GM21367 (cell line): ENCODE data around the gene DCDC1.
A peak's percentile ranks its signal among the peaks of the same experiment; 100 is the strongest.
"Not testable (repeated sequence)": the region's sequence is repeated elsewhere in the genome, so short reads cannot be mapped to it uniquely, and the experiment has no call there.

ENCODE experiments used
- ATAC-seq: cut with Tn5 transposase; IDR thresholded peaks from one replicate; pipeline ENCODE4 v1.9.1; 2021; ENCODE audit not compliant: unreplicated experiment

DCDC1 gene

DNA sequence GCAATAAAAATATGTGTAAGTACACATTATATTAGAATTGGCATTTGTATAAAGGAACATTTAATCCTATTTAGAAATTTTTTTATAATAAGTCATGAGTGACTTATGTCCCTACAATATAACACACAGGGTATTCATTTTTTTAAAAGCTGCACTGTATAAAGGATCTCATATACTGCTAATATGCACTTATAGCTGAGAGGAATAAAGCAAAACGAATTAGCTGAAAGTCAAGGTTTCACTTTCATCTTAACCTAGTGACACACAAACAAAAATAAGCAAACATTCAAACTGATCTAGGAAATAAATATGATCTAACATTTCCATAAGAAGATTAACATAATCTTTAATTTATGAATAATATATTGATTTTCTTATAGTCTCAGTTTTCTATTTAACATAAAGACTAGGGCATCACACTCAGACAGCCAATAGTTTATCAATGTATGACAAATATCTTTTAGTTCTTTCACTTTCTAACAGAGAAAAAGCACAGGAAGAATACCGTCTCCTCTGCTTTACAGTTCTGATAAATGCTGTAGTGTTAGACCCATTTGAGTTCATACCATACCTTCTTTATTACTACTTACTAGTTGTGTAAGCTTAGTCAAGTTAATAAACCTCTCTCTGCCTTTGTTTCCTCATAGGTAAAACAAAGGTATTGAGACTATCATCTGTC, 42.9 kb downstream of the DCDC1 start:
- ATAC-seq: peak; percentile 70

DNA sequence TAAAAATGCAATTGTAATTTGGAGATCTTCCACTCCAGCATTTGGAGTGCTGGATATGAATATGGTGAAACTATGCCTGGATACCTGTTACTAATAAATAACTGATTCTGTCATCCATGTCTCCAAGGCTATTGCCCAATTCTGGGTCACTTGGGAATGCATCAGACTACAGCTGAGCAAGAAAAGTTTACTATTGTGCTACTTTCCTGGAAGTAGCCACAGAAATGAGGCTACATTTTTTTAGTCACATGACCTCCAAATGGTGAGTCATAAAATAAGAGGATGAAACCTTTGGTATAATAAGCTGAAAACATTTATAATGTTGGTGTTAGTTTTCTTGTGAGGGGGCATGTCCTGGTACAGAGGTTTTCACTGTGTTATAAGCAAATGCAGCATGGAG, 44.4 kb downstream of the DCDC1 start:
- ATAC-seq: no peak

DNA sequence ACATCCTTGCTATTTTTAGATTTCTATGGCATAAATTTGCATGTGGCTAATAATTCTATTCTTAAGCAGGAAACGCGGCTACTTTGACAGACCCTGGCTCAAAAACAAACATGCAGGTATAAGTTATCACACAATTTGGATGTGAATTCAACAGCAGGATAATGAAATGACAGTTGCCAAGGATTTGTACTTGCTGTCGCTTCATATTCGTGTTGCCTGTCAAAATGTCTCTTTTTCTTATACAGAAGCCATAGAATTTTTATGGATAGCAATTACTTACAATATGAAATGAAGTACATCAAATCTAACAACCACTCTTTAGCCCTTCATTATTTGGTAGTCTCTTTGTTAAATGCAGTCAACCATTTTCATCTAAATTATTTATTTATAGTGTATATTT, 46.4 kb downstream of the DCDC1 start:
- no peak for ATAC-seq

DNA sequence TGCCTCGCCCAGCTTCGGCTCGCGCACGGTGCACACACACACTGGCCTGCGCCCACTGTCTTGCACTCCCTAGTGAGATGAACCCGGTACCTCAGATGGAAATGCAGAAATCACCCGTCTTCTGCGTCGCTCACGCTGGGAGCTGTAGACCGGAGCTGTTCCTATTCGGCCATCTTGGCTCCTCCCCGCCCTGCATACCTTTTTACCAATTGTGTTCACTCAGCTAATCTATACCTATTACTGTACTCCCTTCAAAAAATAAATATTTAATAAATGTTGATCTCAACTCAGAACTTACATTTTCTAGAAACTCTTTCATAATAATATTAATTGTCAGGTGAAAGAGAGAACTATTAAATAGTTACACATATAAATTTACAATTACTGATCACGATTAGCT, 48.0 kb downstream of the DCDC1 start:
- ATAC-seq: not testable (repeated sequence)

DNA sequence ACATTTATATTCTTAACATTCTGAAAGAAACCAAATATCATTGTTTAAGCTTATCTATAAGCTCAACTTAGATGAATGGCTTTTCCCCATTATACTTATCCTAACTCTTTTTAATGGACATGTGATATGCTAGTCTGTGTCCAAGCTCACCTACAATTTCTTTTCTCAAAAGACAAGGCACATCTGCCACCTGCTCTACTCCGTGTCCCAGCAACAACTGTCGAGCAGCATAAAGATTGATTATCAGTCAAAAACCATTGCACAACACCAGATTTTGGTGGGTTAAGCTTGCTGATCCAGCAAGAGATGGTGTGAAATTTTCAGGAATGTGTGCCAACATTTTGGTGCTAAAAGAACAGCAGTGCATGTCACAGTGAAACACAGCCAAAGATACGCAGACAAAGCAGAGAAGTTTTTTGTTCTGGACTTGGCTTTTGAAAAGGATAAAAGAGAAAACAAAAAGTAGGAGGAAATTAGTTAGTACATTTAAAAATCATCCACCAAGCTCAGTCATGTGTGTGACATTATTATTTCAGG, 65.8 kb downstream of the DCDC1 start:
- ATAC-seq: no peak

DNA sequence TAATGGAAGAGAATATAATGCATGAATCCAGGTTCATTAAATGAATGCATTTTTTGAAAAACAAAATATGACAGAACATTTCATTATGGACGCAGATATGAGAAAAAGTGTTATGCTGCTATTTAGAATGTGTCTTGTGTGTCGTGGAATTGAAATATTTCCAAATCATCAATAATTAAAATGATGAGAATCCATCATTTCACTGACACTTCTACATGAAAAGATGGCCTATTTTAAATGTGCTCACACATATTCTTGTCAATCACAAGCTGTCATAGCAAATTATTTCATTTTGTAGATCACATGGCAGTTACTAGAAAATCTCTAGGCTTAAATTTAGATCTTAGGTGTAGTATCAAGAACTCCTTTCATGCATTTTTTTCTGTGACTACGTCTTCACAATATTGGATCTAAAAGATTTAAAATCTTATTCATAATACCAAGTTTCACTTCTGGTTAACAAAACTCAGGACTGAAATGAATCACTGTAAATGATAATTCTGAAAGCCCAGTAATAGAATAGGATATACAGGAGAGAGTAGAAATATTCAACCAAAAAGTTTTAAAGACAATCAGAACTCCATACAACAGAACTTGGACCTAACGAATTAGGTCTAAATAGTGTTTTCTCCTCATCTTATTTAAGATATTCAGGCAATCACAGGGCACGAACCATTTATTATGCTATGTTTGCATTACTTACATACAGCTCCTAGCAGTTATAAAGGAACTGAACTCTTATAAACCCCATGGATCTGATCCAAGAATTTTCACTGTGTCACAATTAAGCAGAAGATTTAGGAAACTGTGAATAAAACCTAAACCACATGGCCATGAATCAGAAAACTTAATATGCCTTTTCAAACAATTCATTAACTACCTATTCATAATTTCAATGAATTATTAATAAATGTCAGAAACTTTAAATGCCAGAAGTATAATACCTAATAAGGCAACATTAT, 67.7 kb downstream of the DCDC1 start:
- ATAC-seq: no peak

DNA sequence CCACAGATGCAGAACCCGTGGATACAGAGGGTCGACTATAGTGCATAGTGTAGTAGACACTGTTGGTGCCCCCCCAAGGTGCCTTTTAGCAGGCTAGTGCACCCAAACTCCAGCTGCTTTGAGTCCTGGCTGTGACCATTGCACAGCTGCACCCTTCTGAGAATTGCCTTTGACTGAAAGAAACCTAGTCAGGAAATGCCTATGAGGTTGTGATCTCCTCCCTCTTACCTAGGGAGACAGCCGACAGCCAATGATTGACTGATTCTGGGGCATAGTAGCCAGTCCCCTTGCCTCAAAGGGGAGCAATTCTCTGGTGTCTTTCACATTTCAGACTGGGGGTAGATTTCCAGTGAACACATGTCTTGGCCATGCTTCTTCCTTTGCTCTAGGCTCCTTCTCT, 74.2 kb downstream of the DCDC1 start:
- no peak for ATAC-seq

DNA sequence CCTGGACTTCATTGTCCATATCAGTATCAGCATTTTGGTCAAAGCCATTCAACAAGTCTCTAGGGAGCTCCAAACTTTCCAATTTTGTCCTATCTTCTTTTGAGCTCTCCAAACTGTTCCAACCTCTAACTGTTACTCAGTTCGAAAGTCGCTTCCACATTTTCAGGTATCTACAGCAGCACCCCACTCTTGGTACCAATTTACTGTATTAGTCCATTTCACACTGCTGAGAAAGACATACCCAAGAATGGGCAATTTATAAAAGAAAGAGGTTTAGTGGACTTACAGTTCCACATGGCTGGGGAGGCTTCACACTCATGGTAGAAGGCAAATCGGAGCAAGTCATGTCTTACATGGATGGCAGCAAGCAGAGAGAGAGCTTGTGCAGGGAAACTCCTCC, 96.0 kb downstream of the DCDC1 start:
- ATAC-seq: not testable (repeated sequence)

DNA sequence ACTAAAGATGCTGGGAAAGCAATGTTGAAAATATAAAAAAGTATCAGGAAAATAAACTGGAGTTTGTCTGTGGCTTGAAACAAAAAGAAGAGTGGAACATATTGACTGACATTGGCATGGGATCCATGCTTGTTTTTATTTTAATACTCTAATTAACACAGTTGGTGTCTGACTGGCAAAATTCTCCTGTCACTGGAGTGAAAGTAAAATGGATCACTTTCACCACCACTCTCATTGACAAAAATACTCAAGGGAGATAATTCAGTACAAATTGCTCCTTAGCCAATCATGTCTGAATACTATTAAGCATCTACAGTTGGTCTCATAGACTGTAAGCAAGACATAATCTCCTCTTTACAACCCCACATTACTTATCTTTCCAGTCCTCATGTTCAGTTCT, 101.8 kb downstream of the DCDC1 start:
- no peak for ATAC-seq

DNA sequence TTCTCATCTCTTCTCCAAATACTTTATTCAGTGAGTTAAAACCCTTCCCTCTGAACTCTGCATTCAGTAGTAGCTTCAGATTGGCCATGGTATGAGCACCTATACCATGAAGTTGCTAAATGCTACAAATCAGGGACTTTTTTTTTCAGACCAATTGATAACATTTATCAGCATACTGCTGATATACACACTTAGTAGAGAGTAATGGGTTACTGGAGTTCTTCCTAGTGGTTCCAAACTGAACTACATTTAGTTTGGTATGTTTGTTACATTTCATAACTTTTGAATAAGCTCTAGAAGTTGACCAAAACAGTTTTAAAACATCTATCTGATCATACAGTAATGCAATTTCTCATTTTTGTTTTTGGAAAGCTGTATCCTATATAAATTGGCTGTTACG, 104.7 kb downstream of the DCDC1 start:
- no peak for ATAC-seq

DNA sequence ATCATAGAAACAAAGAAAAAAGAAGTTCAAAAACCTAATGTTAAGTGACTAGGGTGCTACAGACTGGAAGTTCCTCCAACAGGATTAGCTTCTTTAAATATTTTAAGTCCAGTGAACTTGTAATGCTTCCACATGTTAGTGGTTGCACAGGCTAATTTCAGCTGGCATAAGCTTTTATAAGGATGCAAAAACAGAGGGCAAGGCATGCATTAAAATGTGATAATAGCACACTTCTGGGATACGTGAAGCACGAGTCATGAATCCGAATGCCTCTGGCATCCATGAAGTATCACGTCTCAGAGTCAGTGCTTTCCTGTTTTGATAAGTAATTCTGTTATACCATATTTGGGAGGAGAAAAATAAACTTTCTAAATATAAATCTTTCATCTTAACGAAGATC, 106.8 kb downstream of the DCDC1 start:
- no peak for ATAC-seq

DNA sequence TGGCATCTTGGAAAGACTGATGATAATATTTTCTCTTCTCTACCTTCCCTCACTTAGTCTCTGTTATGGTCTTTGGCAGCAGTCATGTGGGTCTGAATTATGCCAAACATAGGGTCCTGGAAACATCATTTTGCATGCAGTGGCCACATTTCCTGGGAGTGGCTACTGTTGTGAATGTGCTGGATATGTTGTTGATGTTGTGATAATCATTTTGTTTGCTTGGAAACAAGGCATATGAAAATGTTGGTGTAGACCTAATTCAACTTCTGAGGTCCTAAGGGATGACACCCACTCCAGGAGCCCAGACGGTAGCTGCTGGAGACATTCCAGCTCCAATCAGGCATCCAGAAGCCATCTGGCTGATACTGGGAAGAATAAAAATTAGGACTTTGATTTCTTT, 109.7 kb downstream of the DCDC1 start:
- ATAC-seq: no peak

DNA sequence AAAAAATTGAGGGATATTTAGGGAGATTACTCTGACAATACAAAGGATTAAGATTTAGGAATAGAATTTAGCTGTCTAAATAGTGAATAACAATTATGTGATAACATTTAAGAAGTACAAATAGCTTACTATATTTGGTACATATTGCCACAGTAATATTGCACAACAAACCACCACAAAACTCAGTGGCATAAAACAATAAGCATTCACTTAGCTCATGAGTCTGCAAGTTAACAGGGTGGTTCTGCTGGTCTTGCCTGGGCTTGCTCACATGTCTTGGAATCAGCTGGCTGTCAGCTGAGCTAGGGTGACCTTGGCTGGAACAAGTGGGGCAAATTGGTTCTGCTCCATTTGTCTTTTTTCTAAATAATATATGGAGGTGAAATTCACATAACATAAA, 115.1 kb downstream of the DCDC1 start:
- ATAC-seq: no peak

DNA sequence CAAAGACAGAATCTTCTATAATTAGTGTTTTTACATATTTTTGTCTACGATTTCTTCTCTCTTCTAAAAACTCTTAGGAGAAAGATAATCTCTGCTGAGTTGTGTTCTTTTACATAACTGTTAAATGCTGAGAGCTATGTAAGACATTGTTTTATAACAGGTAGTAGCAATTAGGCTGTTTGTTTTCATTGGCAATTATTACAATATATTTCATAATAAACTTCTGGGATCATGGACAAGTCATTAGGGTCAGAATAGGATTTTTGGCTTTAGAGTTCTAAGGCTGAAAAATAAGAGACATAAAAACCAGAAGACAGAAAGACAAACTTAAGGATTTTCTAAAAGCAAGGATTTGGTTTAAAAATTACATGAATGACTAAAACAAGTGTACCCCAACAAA, 120.8 kb downstream of the DCDC1 start:
- ATAC-seq: no peak

DNA sequence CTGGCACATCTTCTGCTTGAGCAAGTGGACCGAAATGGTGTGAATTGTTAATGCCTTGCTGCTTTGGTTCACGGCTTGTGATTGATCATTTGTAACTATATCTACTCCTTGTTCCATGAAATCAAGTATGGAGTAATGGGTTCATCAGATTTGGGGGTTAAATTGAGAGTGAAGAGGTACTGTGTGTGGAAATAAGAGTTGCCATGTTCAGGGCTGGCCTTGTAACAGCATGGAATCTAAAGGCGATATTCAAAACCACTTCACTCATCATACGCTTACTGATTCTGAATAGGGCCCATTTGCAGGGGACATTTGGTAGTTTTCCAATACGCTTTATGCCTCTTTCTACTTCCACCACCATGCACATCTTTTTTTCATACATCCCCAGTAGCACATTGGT, 122.2 kb downstream of the DCDC1 start:
- ATAC-seq: no peak

DNA sequence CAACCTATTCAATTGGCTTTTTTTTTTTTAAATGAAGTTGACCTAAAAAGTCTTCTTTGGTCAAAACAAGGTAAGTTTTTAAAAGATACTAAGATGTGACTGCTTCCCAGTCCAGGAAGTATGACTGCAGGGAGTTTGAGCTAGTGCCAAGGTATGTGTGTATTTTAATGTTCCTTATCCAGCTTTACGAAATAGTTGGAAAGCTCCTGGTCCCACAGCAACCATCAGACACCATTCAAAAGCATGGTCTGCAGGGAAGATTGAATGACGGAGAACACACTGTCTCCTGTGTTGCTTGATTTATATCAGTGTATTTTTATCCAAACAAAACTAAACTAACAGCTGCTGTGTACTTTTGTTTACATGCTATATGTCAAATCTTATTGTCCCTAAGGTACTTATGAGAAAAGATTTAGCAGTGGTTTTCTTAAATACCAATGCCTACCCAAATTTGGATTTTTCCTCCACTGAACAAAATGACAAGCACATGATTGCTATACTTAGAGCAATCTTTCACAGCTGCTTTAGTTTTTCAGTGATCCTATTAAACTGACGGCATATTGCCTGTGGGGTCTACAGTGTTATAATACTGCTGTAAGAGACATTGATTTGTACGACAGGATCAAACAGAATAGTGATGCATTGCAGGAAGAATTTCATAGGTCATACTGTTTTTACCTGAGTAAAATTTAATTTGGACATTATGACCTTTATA, 122.9 kb downstream of the DCDC1 start:
- no peak for ATAC-seq

DNA sequence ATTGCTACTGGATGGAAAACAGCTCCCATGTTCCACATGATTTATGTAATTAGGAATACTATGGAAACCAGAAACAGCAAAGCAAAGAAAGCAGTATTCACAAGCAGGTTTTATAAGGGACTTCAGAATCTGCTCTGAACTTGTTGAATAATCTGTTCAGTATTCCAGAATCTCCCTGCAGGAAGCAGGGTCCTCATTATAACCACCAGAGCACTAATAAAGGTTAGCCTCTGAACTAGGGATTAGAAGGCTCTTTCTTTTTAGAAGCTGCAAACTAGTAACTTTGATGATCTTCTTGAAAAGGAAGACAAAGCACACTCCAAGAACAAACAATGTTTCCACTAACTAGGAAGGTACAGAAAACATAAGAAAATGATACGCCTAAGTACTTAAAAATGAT, 125.8 kb downstream of the DCDC1 start:
- no peak for ATAC-seq

DNA sequence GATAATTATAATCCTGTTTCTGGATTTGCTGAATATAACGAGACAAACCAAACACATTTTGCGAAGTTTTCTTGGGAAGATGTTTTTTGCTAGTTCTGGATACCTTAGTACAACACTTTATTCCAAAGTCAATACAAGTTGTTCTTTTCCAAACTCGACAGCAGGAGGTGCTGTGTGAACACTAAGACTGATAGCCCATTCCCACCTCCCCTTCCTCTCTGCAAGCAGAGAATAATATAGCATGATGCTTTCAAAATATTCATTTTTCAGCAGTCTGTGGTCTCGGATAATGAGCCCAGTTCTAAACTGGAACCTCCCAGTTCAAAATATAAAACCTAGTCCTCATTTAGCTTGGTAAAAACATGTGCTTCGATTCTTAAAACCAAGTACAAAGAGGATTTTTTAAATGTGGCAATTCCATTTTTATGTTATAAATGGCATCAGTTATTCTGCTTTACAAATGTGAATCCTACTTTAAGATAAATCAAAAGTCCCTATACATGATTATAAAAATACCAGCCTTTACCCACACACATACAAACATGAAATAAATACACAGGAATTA, 129.1 kb downstream of the DCDC1 start:
- ATAC-seq: no peak

DNA sequence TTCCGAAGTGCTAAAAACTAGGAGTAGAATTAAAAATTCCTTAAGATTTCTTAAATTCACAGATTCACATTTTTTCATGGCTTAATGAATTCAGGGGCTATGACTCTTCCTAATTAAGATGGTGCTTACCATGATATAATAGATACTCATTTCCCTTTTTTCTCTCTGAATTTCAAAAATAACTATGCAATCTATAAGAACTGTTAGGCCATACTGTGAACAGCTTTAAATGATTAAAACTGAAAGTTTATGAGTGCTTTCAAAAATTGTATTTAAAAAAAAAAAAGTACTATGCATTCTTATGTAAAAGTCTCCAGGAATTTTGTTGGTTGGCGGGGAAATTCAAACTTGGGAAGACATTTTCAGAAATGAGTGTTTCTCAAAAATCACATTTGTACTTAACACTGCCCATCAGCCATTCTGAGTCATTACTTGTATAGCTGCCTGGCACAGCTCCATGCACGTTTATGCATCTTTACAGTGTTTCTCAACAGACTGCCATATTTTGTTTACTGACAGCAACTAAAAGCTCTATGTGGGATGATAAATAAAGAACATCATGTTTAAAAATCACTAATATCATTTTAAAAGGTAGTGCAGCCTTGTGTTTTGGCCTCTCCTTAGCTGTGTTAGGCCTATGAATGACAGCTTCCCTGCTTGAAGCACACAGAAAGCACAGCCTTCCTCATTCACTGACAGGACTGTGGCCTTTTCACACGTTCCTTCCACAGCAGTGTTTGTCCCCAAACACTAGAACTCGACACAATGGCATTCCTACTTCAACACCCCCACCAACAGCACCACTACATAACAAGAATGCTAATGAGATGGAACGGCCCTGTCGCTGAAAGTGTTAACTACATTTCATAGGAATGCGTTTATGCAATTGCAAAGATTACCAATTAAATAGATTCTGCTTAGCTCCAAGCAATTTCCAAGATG, 131.4 kb downstream of the DCDC1 start:
- no peak for ATAC-seq

DNA sequence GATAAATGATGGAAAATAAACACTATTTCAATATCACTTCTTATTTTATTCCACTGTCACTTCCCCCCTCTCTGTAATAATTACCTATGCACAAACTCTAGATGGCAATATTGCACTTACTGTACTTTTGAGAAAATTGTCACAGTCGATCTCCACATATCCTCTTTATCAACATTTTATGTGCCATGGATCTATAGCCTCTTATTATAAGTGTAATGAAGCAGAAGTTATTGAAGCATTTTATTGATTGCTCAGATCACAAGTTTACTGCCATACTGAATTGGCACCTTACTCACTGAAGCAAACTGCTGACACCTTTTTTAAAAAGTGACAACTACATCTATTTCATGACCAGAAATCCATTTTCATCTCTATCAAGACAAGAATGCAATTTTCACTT, 133.4 kb downstream of the DCDC1 start:
- ATAC-seq: no peak
